Karpas-422 (cell line): ENCODE data around the gene ABHD16A. TPM values are rescaled to one million over a fixed set of nuclear protein-coding genes. Genes with fewer than 3 reads are reported as not detected.

ENCODE experiments used
- DNase-seq: peaks from one replicate; pipeline ENCODE4 v3.0.0-alpha.2; 2015
- H2AFZ ChIP-seq: fragments of 200-600 bp; sonication (generic); 2 replicates; pipeline ENCODE4 v1.6.1; 2014; ENCODE audit warnings: antibody characterized with exemption, low read length, mixed read lengths
- H3K27ac ChIP-seq: fragments of 200-600 bp; sonication (generic); 2 replicates; pipeline ENCODE4 v1.5.1; 2014; ENCODE audit warnings: mild to moderate bottlenecking, low read length, moderate library complexity
- H3K27me3 ChIP-seq: fragments of 200-600 bp; sonication (generic); 2 replicates; pipeline ENCODE4 v1.6.1; 2014; ENCODE audit warnings: low read length, mixed read lengths
- H3K36me3 ChIP-seq: fragments of 200-600 bp; sonication (generic); 2 replicates; pipeline ENCODE4 v1.6.1; 2014; ENCODE audit warnings: low read length, mixed read lengths; ENCODE audit not compliant: insufficient read depth
- H3K4me1 ChIP-seq: fragments of 200-600 bp; sonication (generic); 2 replicates; pipeline ENCODE4 v1.6.1; 2014; ENCODE audit warnings: mild to moderate bottlenecking, low read length, mixed read lengths
- H3K4me2 ChIP-seq: fragments of 200-600 bp; sonication (generic); 2 replicates; pipeline ENCODE4 v1.6.1; 2014; ENCODE audit warnings: low read length, low read depth, mild to moderate bottlenecking; ENCODE audit not compliant: poor library complexity, severe bottlenecking
- H3K4me3 ChIP-seq: fragments of 200-600 bp; sonication (generic); 2 replicates; pipeline ENCODE4 v1.5.1; 2014; ENCODE audit warnings: mild to moderate bottlenecking, antibody characterized with exemption, low read length, mixed read lengths
- H3K79me2 ChIP-seq: fragments of 200-600 bp; sonication (generic); 2 replicates; pipeline ENCODE4 v1.6.1; 2014; ENCODE audit warnings: mild to moderate bottlenecking, low read length, mixed read lengths
- H3K9ac ChIP-seq: fragments of 200-600 bp; sonication (generic); 2 replicates; pipeline ENCODE4 v1.6.0; 2014; ENCODE audit warnings: low read length
- H3K9me2 ChIP-seq: fragments of 200-600 bp; sonication (generic), shearing (Covaris generic); replicated peaks from 2 replicates; pipeline ENCODE4 v1.6.0; 2014; ENCODE audit warnings: mild to moderate bottlenecking, low read length, moderate library complexity; ENCODE audit not compliant: insufficient read depth
- H3K9me3 ChIP-seq: fragments of 300-700, 200-600 bp; sonication (generic); 2 replicates; pipeline ENCODE4 v1.6.1; 2014; ENCODE audit warnings: low read length, mixed read lengths
- H4K20me1 ChIP-seq: fragments of 200-600 bp; sonication (generic); 2 replicates; pipeline ENCODE4 v1.6.1; 2014; ENCODE audit warnings: mild to moderate bottlenecking, antibody characterized with exemption, low read length, low read depth; ENCODE audit not compliant: insufficient read depth
- total RNA-seq: library from RNA; depleted of rRNA; stranded (reverse); fragments of >200 nt; shearing (Covaris generic); gene quantifications from 2 replicates; pipeline ENCODE4 v1.2.3, GENCODE V29; 2014; ENCODE audit warnings: low replicate concordance

ABHD16A gene
- total RNA-seq, 1 experiment from 2014 or later, result 55.6 TPM

- no peaks in the 10 kb centered on the region for H3K36me3 ChIP-seq
- H4K20me1 ChIP-seq, result no peaks in the 10 kb centered on the region
Measured at GRCh38 chr6:31706599-31706998, 3.5 kb upstream of the ABHD16A start, which contains the start of gene LY6G6F. LY6G6F (plus strand) TSS chr6:31706866; CDS start chr6:31706907, 41 bp downstream.

GRCh38 chr6:31705931-31706330 lies 2.8 kb upstream of the ABHD16A start:
- peaks cover 20% of the 10 kb centered on the region for H3K79me2 ChIP-seq
- H3K36me3 ChIP-seq, result no peaks in the 10 kb centered on the region
- no peak for DNase-seq
- no peak overlapping the region for H3K9ac ChIP-seq
- no peaks in the 10 kb centered on the region for H3K27me3 ChIP-seq
- no peaks in the 10 kb centered on the region for H3K9me3 ChIP-seq
- H3K4me1 ChIP-seq, result peaks cover 21% of the 10 kb centered on the region
- H3K9me2 ChIP-seq, result no peaks in the 10 kb centered on the region
- no peak overlapping the region for H3K4me3 ChIP-seq
- H4K20me1 ChIP-seq, result no peaks in the 10 kb centered on the region
- H3K27ac ChIP-seq, result no peak overlapping the region
- no peak overlapping the region for H2AFZ ChIP-seq
- H3K4me2 ChIP-seq, result no peak overlapping the region

More at GRCh38 chr6:31706599-31706998, 3.5 kb upstream of the ABHD16A start, which contains the start of gene LY6G6F:
- H3K27me3 ChIP-seq, result no peaks in the 10 kb centered on the region
- peaks cover 13% of the 10 kb centered on the region for H3K79me2 ChIP-seq
- no peak within 1 kb of the TSS for H3K4me2 ChIP-seq
- no peak for DNase-seq
- H3K4me1 ChIP-seq, result peaks cover 15% of the 10 kb centered on the region
- no peak within 1 kb of the TSS for H3K4me3 ChIP-seq
- H2AFZ ChIP-seq, result no peak within 1 kb of the TSS
- H3K9ac ChIP-seq, result no peak within 1 kb of the TSS
- no peaks in the 10 kb centered on the region for H3K9me3 ChIP-seq
- no peaks in the 10 kb centered on the region for H3K9me2 ChIP-seq
- H3K27ac ChIP-seq, result no peak within 1 kb of the TSS

GRCh38 chr6:31702405-31702818 lies 712 bp downstream of the ABHD16A start:
- Histone ChIP-seq H3K4me2 (peak overlapping the region; percentile 93), H3K4me3 (peak overlapping the region; percentile 84), H3K79me2 (peaks cover 27% of the 10 kb centered on the region), H2AFZ (peak overlapping the region; percentile 22; the same call in 1 of the 2 replicates), H3K9me3 (no peaks in the 10 kb centered on the region), H3K9me2 (no peaks in the 10 kb centered on the region), H3K36me3 (no peaks in the 10 kb centered on the region; the same call in 1 of the 2 replicates), H3K4me1 (peaks cover 34% of the 10 kb centered on the region), H3K27me3 (no peaks in the 10 kb centered on the region), H4K20me1 (no peaks in the 10 kb centered on the region), H3K9ac (peak overlapping the region; percentile 92), H3K27ac (peak overlapping the region; percentile 86)
- peak; percentile 65 for DNase-seq

- Histone ChIP-seq H3K9me3 (no peaks in the 10 kb centered on the region), H4K20me1 (no peaks in the 10 kb centered on the region), H3K9me2 (no peaks in the 10 kb centered on the region), H3K27ac (peak overlapping the region; percentile 86), H3K79me2 (peaks cover 27% of the 10 kb centered on the region), H3K27me3 (no peaks in the 10 kb centered on the region), H3K4me2 (peak overlapping the region; percentile 93), H3K36me3 (no peaks in the 10 kb centered on the region; the same call in 1 of the 2 replicates), H3K4me1 (peaks cover 34% of the 10 kb centered on the region), H2AFZ (no peak overlapping the region), H3K9ac (peak overlapping the region; percentile 92), H3K4me3 (peak overlapping the region; percentile 84)
- peak; percentile 79 for DNase-seq
Measured at GRCh38 chr6:31701666-31702404, 1.3 kb downstream of the ABHD16A start.

GRCh38 chr6:31700740-31701401 lies 2.3 kb downstream of the ABHD16A start:
- no peak overlapping the region for H2AFZ ChIP-seq
- H3K27ac ChIP-seq, result peak overlapping the region; percentile 86

GRCh38 chr6:31697555-31697954 lies 5.6 kb downstream of the ABHD16A start:
- Histone ChIP-seq H3K79me2 (peaks cover 23% of the 10 kb centered on the region), H2AFZ (no peak overlapping the region), H4K20me1 (no peaks in the 10 kb centered on the region), H3K4me1 (peaks cover 26% of the 10 kb centered on the region), H3K27ac (peak overlapping the region; percentile 12; the same call in 1 of the 2 replicates), H3K9me2 (no peaks in the 10 kb centered on the region), H3K9me3 (no peaks in the 10 kb centered on the region), H3K36me3 (no peaks in the 10 kb centered on the region; the same call in 1 of the 2 replicates), H3K4me3 (no peak overlapping the region), H3K9ac (no peak overlapping the region), H3K27me3 (no peaks in the 10 kb centered on the region), H3K4me2 (no peak overlapping the region)
- no peak for DNase-seq

More at GRCh38 chr6:31700740-31701401, 2.3 kb downstream of the ABHD16A start:
- Histone ChIP-seq H3K79me2 (peaks cover 27% of the 10 kb centered on the region), H3K9me3 (no peaks in the 10 kb centered on the region), H3K4me1 (peaks cover 34% of the 10 kb centered on the region), H3K9ac (peak overlapping the region; percentile 92), H3K4me2 (peak overlapping the region; percentile 93), H3K4me3 (peak overlapping the region; percentile 84), H4K20me1 (no peaks in the 10 kb centered on the region), H3K9me2 (no peaks in the 10 kb centered on the region), H3K27me3 (no peaks in the 10 kb centered on the region), H3K36me3 (no peaks in the 10 kb centered on the region; the same call in 1 of the 2 replicates)
- no peak for DNase-seq

GRCh38 chr6:31693535-31693934 lies 9.6 kb downstream of the ABHD16A start:
- H3K36me3 ChIP-seq, result peaks cover 8% of the 10 kb centered on the region; the same call in 1 of the 2 replicates
- H2AFZ ChIP-seq, result no peak overlapping the region
- H3K9ac ChIP-seq, result no peak overlapping the region

GRCh38 chr6:31692886-31693285 lies 10.2 kb downstream of the ABHD16A start:
- Histone ChIP-seq H4K20me1 (no peaks in the 10 kb centered on the region), H3K9me3 (no peaks in the 10 kb centered on the region), H3K4me2 (no peak overlapping the region), H3K36me3 (peaks cover 11% of the 10 kb centered on the region; the same call in 1 of the 2 replicates), H3K27me3 (no peaks in the 10 kb centered on the region), H3K9me2 (no peaks in the 10 kb centered on the region), H3K27ac (no peak overlapping the region), H3K9ac (no peak overlapping the region), H3K4me3 (no peak overlapping the region), H3K79me2 (no peaks in the 10 kb centered on the region), H3K4me1 (peaks cover 17% of the 10 kb centered on the region), H2AFZ (no peak overlapping the region)
- no peak for DNase-seq

More at GRCh38 chr6:31693535-31693934, 9.6 kb downstream of the ABHD16A start:
- Histone ChIP-seq H3K27me3 (no peaks in the 10 kb centered on the region), H3K4me1 (peaks cover 20% of the 10 kb centered on the region), H3K27ac (no peak overlapping the region), H3K79me2 (no peaks in the 10 kb centered on the region), H3K9me2 (no peaks in the 10 kb centered on the region), H3K4me3 (no peak overlapping the region), H3K4me2 (no peak overlapping the region), H4K20me1 (no peaks in the 10 kb centered on the region), H3K9me3 (no peaks in the 10 kb centered on the region)
- DNase-seq, result no peak
